Measurements from ENCODE around the gene NT5C2. TPM values are rescaled to one million over a fixed set of nuclear protein-coding genes. Genes with fewer than 3 reads are reported as not detected.

NT5C2 gene
- total and polyA plus RNA-seq, 2 donors (not counting 3 experiments of a cell fraction or from before 2014, with no cell fraction given), result 47.2 to 69.9 TPM

DNA sequence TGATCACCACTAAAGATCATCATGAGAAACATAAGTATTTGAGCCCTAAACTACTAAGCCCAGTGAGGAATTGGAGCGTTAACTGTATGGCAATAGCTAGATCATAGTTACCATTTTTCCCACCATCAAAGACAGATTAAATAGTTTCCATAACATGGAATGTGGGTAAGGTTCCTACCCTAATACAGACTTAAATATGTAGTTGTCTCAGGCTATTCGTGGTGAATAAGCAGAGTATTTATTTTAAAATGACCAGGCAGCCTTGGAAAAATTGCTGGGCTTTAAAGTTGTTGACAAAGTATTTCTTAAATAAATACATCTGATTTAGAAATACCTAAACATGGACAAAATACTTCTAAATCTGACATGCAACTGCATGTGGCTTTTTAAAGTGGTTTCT is 106.8 kb downstream of the NT5C2 start:
- Histone ChIP-seq H3K9ac (replicated peaks; ENCODE audit: extremely low read depth, insufficient read depth, low read length) (no peak overlapping the region), H3K4me2 (ENCODE audit: insufficient read depth, low read length) (no peak overlapping the region), H4K20me1 (replicated peaks; ENCODE audit: control insufficient read depth, extremely low read depth, insufficient read depth, low read length) (no peaks in the 10 kb centered on the region), H3K36me3 (ENCODE audit: control insufficient read depth in 2 of 2, extremely low read depth in 1 of 2, insufficient read depth in 2 of 2, low read length in 2 of 2) (peaks cover 10 to 34% of the 10 kb centered on the region in 2 experiments), H3K9me3 (replicated peaks; ENCODE audit: control insufficient read depth, insufficient read depth, low read length) (no peaks in the 10 kb centered on the region), H3K4me3 (replicated peaks in 1 of 3; ENCODE audit: insufficient read depth in 1 of 3, low read depth in 1 of 3, low read length in 3 of 3) (no peak overlapping the region), H3K4me1 (ENCODE audit: control insufficient read depth, extremely low read depth, insufficient read depth, low read length) (no peaks in the 10 kb centered on the region), H3K79me2 (ENCODE audit: control insufficient read depth, insufficient read depth, low read length) (no peaks in the 10 kb centered on the region), H2AFZ (ENCODE audit: low read depth, low read length) (no peak overlapping the region), H3K27me3 (ENCODE audit: control insufficient read depth in 2 of 2, insufficient read depth in 2 of 2, low read length in 2 of 2) (no peaks in the 10 kb centered on the region), H3K9me1 (replicated peaks; ENCODE audit: control insufficient read depth, extremely low read depth, insufficient read depth, low read length) (no peaks in the 10 kb centered on the region), H3K27ac (ENCODE audit: insufficient read depth, low read depth, low read length) (no peak overlapping the region)
- no peak for TF ChIP-seq EZH2 (IDR thresholded peaks at IDR 0.05; ENCODE audit: borderline replicate concordance, low read depth, low read length, severe bottlenecking)
- TF ChIP-seq JUN (IDR thresholded peaks at IDR 0.05; ENCODE audit: borderline replicate concordance, insufficient read depth, insufficient read length, low read depth), result no peak
- TF ChIP-seq POLR2A (IDR thresholded peaks at IDR 0.05; ENCODE audit: low read depth, low read length), result no peak
- TF ChIP-seq, protein P1, sequence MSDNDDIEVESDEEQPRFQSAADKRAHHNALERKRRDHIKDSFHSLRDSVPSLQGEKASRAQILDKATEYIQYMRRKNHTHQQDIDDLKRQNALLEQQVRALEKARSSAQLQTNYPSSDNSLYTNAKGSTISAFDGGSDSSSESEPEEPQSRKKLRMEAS (IDR thresholded peaks at IDR 0.05; ENCODE audit: insufficient read depth, insufficient read length), result no peak
- TF ChIP-seq, protein P2, sequence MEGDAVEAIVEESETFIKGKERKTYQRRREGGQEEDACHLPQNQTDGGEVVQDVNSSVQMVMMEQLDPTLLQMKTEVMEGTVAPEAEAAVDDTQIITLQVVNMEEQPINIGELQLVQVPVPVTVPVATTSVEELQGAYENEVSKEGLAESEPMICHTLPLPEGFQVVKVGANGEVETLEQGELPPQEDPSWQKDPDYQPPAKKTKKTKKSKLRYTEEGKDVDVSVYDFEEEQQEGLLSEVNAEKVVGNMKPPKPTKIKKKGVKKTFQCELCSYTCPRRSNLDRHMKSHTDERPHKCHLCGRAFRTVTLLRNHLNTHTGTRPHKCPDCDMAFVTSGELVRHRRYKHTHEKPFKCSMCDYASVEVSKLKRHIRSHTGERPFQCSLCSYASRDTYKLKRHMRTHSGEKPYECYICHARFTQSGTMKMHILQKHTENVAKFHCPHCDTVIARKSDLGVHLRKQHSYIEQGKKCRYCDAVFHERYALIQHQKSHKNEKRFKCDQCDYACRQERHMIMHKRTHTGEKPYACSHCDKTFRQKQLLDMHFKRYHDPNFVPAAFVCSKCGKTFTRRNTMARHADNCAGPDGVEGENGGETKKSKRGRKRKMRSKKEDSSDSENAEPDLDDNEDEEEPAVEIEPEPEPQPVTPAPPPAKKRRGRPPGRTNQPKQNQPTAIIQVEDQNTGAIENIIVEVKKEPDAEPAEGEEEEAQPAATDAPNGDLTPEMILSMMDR (IDR thresholded peaks at IDR 0.05; ENCODE audit: extremely low read depth in 1 of 2, insufficient read depth in 1 of 2, low read depth in 1 of 2, low read length in 2 of 2), result no peak
- TF ChIP-seq FOS (IDR thresholded peaks at IDR 0.05; ENCODE audit: borderline replicate concordance, insufficient read depth, low read length), result no peak
- no peak for TF ChIP-seq GATA2 (IDR thresholded peaks at IDR 0.05; ENCODE audit: insufficient read depth, insufficient read length, low read depth, low read length)
- TF ChIP-seq MYC (IDR thresholded peaks at IDR 0.05; ENCODE audit: low read depth, low read length), result no peak
- TF ChIP-seq POLR2AphosphoS5 (IDR thresholded peaks at IDR 0.05; ENCODE audit: insufficient read depth, low read depth, low read length), result no peak
- dilution Hi-C loops (cut with MboI; ENCODE audit: extremely low pct_ligation_motif_present, low sequenced_read_pairs) (no loop called here), intact Hi-C loops (cut with micrococcal nuclease) (no loop called here)
- no TSS peak for BruUV-seq (replicated peaks)
- ChIA-PET CTCF (interaction anchor here (1.2 to 3.3 kb wide), 2 partner anchors 20 to 158 kb away, joined by 3 to 28 read pairs; no protein-coding TSS in a partner anchor), POLR2A (no interaction called here)
- FAIRE-seq (no peak), DNase-seq (ENCODE audit: low read depth, low spot score) (no peak)

Data from endothelial cell of umbilical vein (primary cell).